ENCODE results near the gene CMTR1.

CMTR1 gene

DNA sequence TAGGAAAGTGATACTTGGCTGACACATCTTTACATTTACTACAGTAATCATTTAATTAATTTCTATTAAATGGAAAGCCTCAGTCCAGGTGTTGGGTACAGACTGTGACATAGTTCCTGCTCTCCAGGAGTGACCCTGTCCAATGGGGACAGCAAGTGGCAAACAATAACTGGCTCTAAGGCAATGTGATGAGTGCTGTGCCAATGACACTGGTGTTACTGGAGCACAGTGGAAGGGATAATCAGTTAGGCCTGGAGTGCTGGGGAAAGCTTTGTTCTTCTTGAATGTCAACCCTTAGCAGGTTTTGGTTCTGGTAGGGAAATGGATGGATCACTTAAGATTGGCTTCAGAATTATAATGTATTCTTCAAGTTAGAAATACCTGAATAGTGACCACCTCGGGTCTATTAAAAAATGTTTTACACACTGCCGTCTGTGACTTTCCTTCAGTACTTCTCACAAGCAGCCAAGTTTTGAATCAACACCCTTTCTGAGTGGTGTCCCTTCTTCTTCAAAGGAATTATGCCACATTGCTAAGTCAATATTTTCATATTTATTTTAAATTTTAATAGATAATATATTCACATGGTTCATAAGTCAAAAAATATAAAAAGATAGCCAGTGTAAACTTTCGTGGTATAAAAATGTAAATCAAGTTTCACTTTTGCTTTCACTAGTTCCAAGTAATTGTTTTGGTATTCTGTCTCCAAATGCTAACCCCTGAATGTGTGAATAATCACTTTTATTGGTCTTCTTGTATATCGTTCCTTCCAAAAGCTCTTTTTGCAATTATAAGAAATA, 9.6 kb downstream of the CMTR1 start:
- no peak for TF ChIP-seq SIN3A (IDR thresholded peaks at IDR 0.05; ENCODE audit: borderline replicate concordance, insufficient read depth, low read length)
- TF ChIP-seq POLR2AphosphoS5 (IDR thresholded peaks at IDR 0.05; ENCODE audit: low read depth, low read length), result no peak
- no peak for TF ChIP-seq FOXP2 (optimal IDR thresholded peaks at IDR 0.05; ENCODE audit: borderline replicate concordance, extremely low read depth, extremely low read length, insufficient read depth)

- no peak for TF ChIP-seq SIN3A (IDR thresholded peaks at IDR 0.05; ENCODE audit: borderline replicate concordance, insufficient read depth, low read length)
- no peak for TF ChIP-seq FOXP2 (optimal IDR thresholded peaks at IDR 0.05; ENCODE audit: borderline replicate concordance, extremely low read depth, extremely low read length, insufficient read depth)
- TF ChIP-seq TAF1 (IDR thresholded peaks at IDR 0.05; ENCODE audit: borderline replicate concordance, insufficient read depth, low read length), result no peak
- TF ChIP-seq POLR2AphosphoS5 (IDR thresholded peaks at IDR 0.05; ENCODE audit: low read depth, low read length), result no peak
- no peak for TF ChIP-seq REST (IDR thresholded peaks at IDR 0.05; ENCODE audit: insufficient read depth in 1 of 2, low read depth in 2 of 2, low read length in 2 of 2)
Observed at GRCh38 chr6:37449984-37450383, 17.0 kb downstream of the CMTR1 start.

GRCh38 chr6:37451441-37452193, 18.6 kb downstream of the CMTR1 start:
- TF ChIP-seq FOXP2 (optimal IDR thresholded peaks at IDR 0.05; ENCODE audit: borderline replicate concordance, extremely low read depth, extremely low read length, insufficient read depth), result no peak
- no peak for TF ChIP-seq POLR2AphosphoS5 (IDR thresholded peaks at IDR 0.05; ENCODE audit: low read depth, low read length)
- TF ChIP-seq SIN3A (IDR thresholded peaks at IDR 0.05; ENCODE audit: borderline replicate concordance, insufficient read depth, low read length), result no peak
- TF ChIP-seq TAF1 (IDR thresholded peaks at IDR 0.05; ENCODE audit: borderline replicate concordance, insufficient read depth, low read length), result no peak
- TF ChIP-seq REST (IDR thresholded peaks at IDR 0.05; ENCODE audit: insufficient read depth in 1 of 2, low read depth in 2 of 2, low read length in 2 of 2), result no peak

GRCh38 chr6:37452522-37452921, 19.5 kb downstream of the CMTR1 start:
- TF ChIP-seq SIN3A (IDR thresholded peaks at IDR 0.05; ENCODE audit: borderline replicate concordance, insufficient read depth, low read length), result no peak
- TF ChIP-seq TAF1 (IDR thresholded peaks at IDR 0.05; ENCODE audit: borderline replicate concordance, insufficient read depth, low read length), result no peak
- TF ChIP-seq REST (IDR thresholded peaks at IDR 0.05; ENCODE audit: insufficient read depth in 1 of 2, low read depth in 2 of 2, low read length in 2 of 2), result no peak
- no peak for TF ChIP-seq FOXP2 (optimal IDR thresholded peaks at IDR 0.05; ENCODE audit: borderline replicate concordance, extremely low read depth, extremely low read length, insufficient read depth)
- TF ChIP-seq POLR2AphosphoS5 (IDR thresholded peaks at IDR 0.05; ENCODE audit: low read depth, low read length), result no peak

DNA sequence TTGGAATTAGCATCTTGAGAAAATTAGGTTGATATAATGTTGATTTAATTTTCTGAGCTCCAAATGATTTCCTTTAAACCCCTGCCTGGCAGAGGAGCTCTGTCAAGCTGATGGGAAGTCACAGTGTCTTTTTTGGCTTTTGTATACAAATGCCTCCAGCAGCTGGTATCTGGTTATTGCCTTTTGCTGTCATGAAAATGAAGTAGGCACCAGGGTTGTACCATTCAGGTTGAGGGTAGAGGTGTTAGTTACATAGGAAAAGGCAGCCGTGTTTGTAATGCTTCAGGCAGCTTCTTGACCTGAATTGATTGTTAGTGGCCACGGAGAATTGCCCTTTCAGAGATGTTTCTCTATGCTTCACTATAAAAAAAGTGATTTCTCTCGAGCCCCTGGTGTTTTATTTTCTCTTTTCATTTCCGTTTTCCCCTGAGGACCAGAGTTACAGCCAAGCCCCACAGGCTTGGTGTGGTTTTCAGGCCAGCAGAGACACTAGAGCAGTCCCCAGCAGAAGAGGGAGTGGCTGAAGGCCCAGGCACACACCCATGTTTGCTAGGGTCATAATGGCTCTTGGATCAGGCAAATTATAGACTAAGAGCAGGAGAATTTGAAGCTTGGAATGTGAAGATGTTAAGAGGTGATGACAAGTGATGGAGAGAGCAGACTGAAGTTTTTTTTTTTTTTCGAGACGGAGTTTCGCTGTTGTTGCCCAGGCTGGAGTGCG, 21.6 kb downstream of the CMTR1 start:
- TF ChIP-seq POLR2AphosphoS5 (IDR thresholded peaks at IDR 0.05; ENCODE audit: low read depth, low read length) (no peak), REST (IDR thresholded peaks at IDR 0.05; ENCODE audit: insufficient read depth in 1 of 2, low read depth in 2 of 2, low read length in 2 of 2) (no peak), TAF1 (IDR thresholded peaks at IDR 0.05; ENCODE audit: borderline replicate concordance, insufficient read depth, low read length) (no peak), SIN3A (IDR thresholded peaks at IDR 0.05; ENCODE audit: borderline replicate concordance, insufficient read depth, low read length) (no peak), FOXP2 (optimal IDR thresholded peaks at IDR 0.05; ENCODE audit: borderline replicate concordance, extremely low read depth, extremely low read length, insufficient read depth) (no peak)
